ENCODE measurements around the gene UBE3B. TPM values are rescaled to one million over a fixed set of nuclear protein-coding genes. Genes with fewer than 3 reads are reported as not detected.

UBE3B gene
- total RNA-seq, 5 donors from 2014 or later (not counting 1 experiment from before 2014, with no cell fraction given): 34.4 to 49.9 (median 43.5) TPM

GRCh38 chr12:109561711-109562030 lies 84.2 kb downstream of the UBE3B start:
- Mint-ChIP-seq H3K27me3 (no peaks in the 10 kb centered on the region), H3K4me1 (no peaks in the 10 kb centered on the region), H3K9me3 (peaks cover 0 to 5% (median 0%) of the 10 kb centered on the region in 3 donors), H3K4me3 (no peak overlapping the region), H3K27ac (no peak overlapping the region), H3K36me3 (peaks cover 27% of the 10 kb centered on the region)
- DNase-seq (no peak), ATAC-seq (replicated peaks in 1 of 4) (no peak)
- CTCF ChIA-PET: no interaction called here
- Histone ChIP-seq H3K4me1 (ENCODE audit: control insufficient read depth in 1 of 2, extremely low read depth in 1 of 2, insufficient read depth in 2 of 2, low read length in 2 of 2) (no peaks in the 10 kb centered on the region), H3K4me3 (ENCODE audit: control insufficient read depth in 1 of 2, extremely low read depth in 1 of 2, low read length in 1 of 2) (no peak overlapping the region), H3K27ac (ENCODE audit: low read length) (no peak overlapping the region), H3K9me3 (no peaks in the 10 kb centered on the region), H3K27me3 (replicated peaks in 1 of 2; ENCODE audit: control insufficient read depth in 2 of 2, extremely low read depth in 1 of 2, insufficient read depth in 2 of 2, low read length in 1 of 2) (no peaks in the 10 kb centered on the region), H3K36me3 (ENCODE audit: control insufficient read depth in 2 of 2, extremely low read depth in 1 of 2, insufficient read depth in 1 of 2, low read length in 1 of 2) (peaks cover 0 to 9% of the 10 kb centered on the region in 2 donors)
- POLR2A ChIA-PET: no interaction called here
- WGBS (ENCODE audit: insufficient coverage): 100% methylated on average over 10 of the region's 10 CpGs

- H3K4me3 ChIP-seq (ENCODE audit: control insufficient read depth in 1 of 2, extremely low read depth in 1 of 2, low read length in 1 of 2): no peak overlapping the region
- DNase-seq (no peak), ATAC-seq (replicated peaks in 1 of 4) (no peak)
- Mint-ChIP-seq H3K27me3 (no peaks in the 10 kb centered on the region), H3K9me3 (peaks cover 0 to 5% (median 0%) of the 10 kb centered on the region in 3 donors), H3K36me3 (peaks cover 31% of the 10 kb centered on the region), H3K4me3 (no peak overlapping the region), H3K4me1 (no peaks in the 10 kb centered on the region), H3K27ac (no peak overlapping the region)
- CTCF ChIA-PET: no interaction called here
- peaks cover 0 to 16% of the 10 kb centered on the region in 2 donors for H3K36me3 ChIP-seq (ENCODE audit: control insufficient read depth in 2 of 2, extremely low read depth in 1 of 2, insufficient read depth in 1 of 2, low read length in 1 of 2)
- WGBS (ENCODE audit: insufficient coverage): 100% methylated on average over 4 of the region's 4 CpGs
- H3K27ac ChIP-seq (ENCODE audit: low read length): no peak overlapping the region
- no peaks in the 10 kb centered on the region for H3K27me3 ChIP-seq (replicated peaks in 1 of 2; ENCODE audit: control insufficient read depth in 2 of 2, extremely low read depth in 1 of 2, insufficient read depth in 2 of 2, low read length in 1 of 2)
- POLR2A ChIA-PET: no interaction called here
- no peaks in the 10 kb centered on the region for H3K9me3 ChIP-seq
- H3K4me1 ChIP-seq (ENCODE audit: control insufficient read depth in 1 of 2, extremely low read depth in 1 of 2, insufficient read depth in 2 of 2, low read length in 2 of 2): no peaks in the 10 kb centered on the region
Observed at GRCh38 chr12:109562871-109563270, 85.4 kb downstream of the UBE3B start.

GRCh38 chr12:109563291-109564284 lies 86.2 kb downstream of the UBE3B start:
- H3K9me3 Mint-ChIP-seq: peaks cover 0 to 5% (median 0%) of the 10 kb centered on the region in 3 donors
- H3K27ac ChIP-seq (ENCODE audit: low read length): no peak overlapping the region
- no peaks in the 10 kb centered on the region for H3K27me3 Mint-ChIP-seq
- H3K9me3 ChIP-seq: no peaks in the 10 kb centered on the region
- H3K27ac Mint-ChIP-seq: no peak overlapping the region
- H3K4me3 ChIP-seq (ENCODE audit: control insufficient read depth in 1 of 2, extremely low read depth in 1 of 2, low read length in 1 of 2): no peak overlapping the region
- DNase-seq (no peak), ATAC-seq (replicated peaks in 1 of 4) (no peak)
- H3K27me3 ChIP-seq (replicated peaks in 1 of 2; ENCODE audit: control insufficient read depth in 2 of 2, extremely low read depth in 1 of 2, insufficient read depth in 2 of 2, low read length in 1 of 2): no peaks in the 10 kb centered on the region
- no peak overlapping the region for H3K4me3 Mint-ChIP-seq
- H3K4me1 ChIP-seq (ENCODE audit: control insufficient read depth in 1 of 2, extremely low read depth in 1 of 2, insufficient read depth in 2 of 2, low read length in 2 of 2): no peaks in the 10 kb centered on the region
- 96% methylated on average over 17 of the region's 30 CpGs for WGBS (ENCODE audit: insufficient coverage)
- H3K36me3 ChIP-seq (ENCODE audit: control insufficient read depth in 2 of 2, extremely low read depth in 1 of 2, insufficient read depth in 1 of 2, low read length in 1 of 2): peaks cover 0 to 20% of the 10 kb centered on the region in 2 donors
- H3K36me3 Mint-ChIP-seq: peaks cover 36% of the 10 kb centered on the region
- ChIA-PET POLR2A (no interaction called here), CTCF (no interaction called here)
- H3K4me1 Mint-ChIP-seq: no peaks in the 10 kb centered on the region

- H3K4me3 ChIP-seq (ENCODE audit: control insufficient read depth in 1 of 2, extremely low read depth in 1 of 2, low read length in 1 of 2): no peak overlapping the region
- DNase-seq: no peak
- peaks cover 0 to 22% of the 10 kb centered on the region in 2 donors for H3K36me3 ChIP-seq (ENCODE audit: control insufficient read depth in 2 of 2, extremely low read depth in 1 of 2, insufficient read depth in 1 of 2, low read length in 1 of 2)
- POLR2A ChIA-PET: no interaction called here
- H3K4me1 Mint-ChIP-seq: peaks cover 0 to 2% (median 0%) of the 10 kb centered on the region in 3 donors
- no peak overlapping the region for H3K27ac ChIP-seq (ENCODE audit: low read length)
- no peak overlapping the region for H3K27ac Mint-ChIP-seq
- H3K36me3 Mint-ChIP-seq: peaks cover 36% of the 10 kb centered on the region
- 92% methylated on average over 8 of the region's 8 CpGs for WGBS (ENCODE audit: insufficient coverage)
- H3K9me3 Mint-ChIP-seq: peaks cover 0 to 5% (median 0%) of the 10 kb centered on the region in 3 donors
- CTCF ChIA-PET: no interaction called here
- H3K27me3 Mint-ChIP-seq: no peaks in the 10 kb centered on the region
- H3K9me3 ChIP-seq: no peaks in the 10 kb centered on the region
- H3K4me3 Mint-ChIP-seq: no peak overlapping the region
- no peaks in the 10 kb centered on the region for H3K27me3 ChIP-seq (replicated peaks in 1 of 2; ENCODE audit: control insufficient read depth in 2 of 2, extremely low read depth in 1 of 2, insufficient read depth in 2 of 2, low read length in 1 of 2)
- H3K4me1 ChIP-seq (ENCODE audit: control insufficient read depth in 1 of 2, extremely low read depth in 1 of 2, insufficient read depth in 2 of 2, low read length in 2 of 2): no peaks in the 10 kb centered on the region
- no peak for ATAC-seq (replicated peaks in 1 of 4)
Observed at GRCh38 chr12:109566424-109566823, 89.0 kb downstream of the UBE3B start.

- peaks cover 0 to 25% of the 10 kb centered on the region in 2 donors for H3K36me3 ChIP-seq (ENCODE audit: control insufficient read depth in 2 of 2, extremely low read depth in 1 of 2, insufficient read depth in 1 of 2, low read length in 1 of 2)
- peaks cover 27% of the 10 kb centered on the region for H3K36me3 Mint-ChIP-seq
Observed at GRCh38 chr12:109567296-109567695, 89.9 kb downstream of the UBE3B start.

GRCh38 chr12:109567967-109568366 lies 90.5 kb downstream of the UBE3B start:
- no peak overlapping the region for H3K27ac Mint-ChIP-seq
- ATAC-seq (replicated peaks in 1 of 4) (no peak), DNase-seq (no peak)
- CTCF ChIA-PET: no interaction called here
- peaks cover 7 to 13% (median 11%) of the 10 kb centered on the region in 3 donors for H3K4me1 Mint-ChIP-seq
- Histone ChIP-seq H3K36me3 (ENCODE audit: control insufficient read depth in 2 of 2, extremely low read depth in 1 of 2, insufficient read depth in 1 of 2, low read length in 1 of 2) (peaks cover 0 to 25% of the 10 kb centered on the region in 2 donors), H3K9me3 (no peaks in the 10 kb centered on the region), H3K27me3 (replicated peaks in 1 of 2; ENCODE audit: control insufficient read depth in 2 of 2, extremely low read depth in 1 of 2, insufficient read depth in 2 of 2, low read length in 1 of 2) (no peaks in the 10 kb centered on the region), H3K27ac (ENCODE audit: low read length) (no peak overlapping the region), H3K4me1 (ENCODE audit: control insufficient read depth in 1 of 2, extremely low read depth in 1 of 2, insufficient read depth in 2 of 2, low read length in 2 of 2) (peaks cover 2 to 7% of the 10 kb centered on the region in 2 experiments), H3K4me3 (ENCODE audit: control insufficient read depth in 1 of 2, extremely low read depth in 1 of 2, low read length in 1 of 2) (no peak overlapping the region)
- WGBS (ENCODE audit: insufficient coverage): no CpG with 5 or more reads among the region's 3 CpGs
- H3K9me3 Mint-ChIP-seq: no peaks in the 10 kb centered on the region
- no peak overlapping the region for H3K4me3 Mint-ChIP-seq
- H3K27me3 Mint-ChIP-seq: no peaks in the 10 kb centered on the region
- POLR2A ChIA-PET: interaction anchor here in 1 of 2 donors (0.7 kb wide), 1 partner anchor 628 kb away, joined by 5 read pairs; no protein-coding TSS in a partner anchor
- H3K36me3 Mint-ChIP-seq: peaks cover 24% of the 10 kb centered on the region

More at GRCh38 chr12:109567296-109567695, 89.9 kb downstream of the UBE3B start:
- no peak for DNase-seq
- Mint-ChIP-seq H3K4me1 (peaks cover 0 to 7% (median 4%) of the 10 kb centered on the region in 3 donors), H3K9me3 (peaks cover 0 to under 1% (median 0%) of the 10 kb centered on the region in 3 donors), H3K27me3 (no peaks in the 10 kb centered on the region), H3K4me3 (no peak overlapping the region), H3K27ac (no peak overlapping the region)
- Histone ChIP-seq H3K4me1 (ENCODE audit: control insufficient read depth in 1 of 2, extremely low read depth in 1 of 2, insufficient read depth in 2 of 2, low read length in 2 of 2) (peaks cover 0 to 1% of the 10 kb centered on the region in 2 experiments), H3K27me3 (replicated peaks in 1 of 2; ENCODE audit: control insufficient read depth in 2 of 2, extremely low read depth in 1 of 2, insufficient read depth in 2 of 2, low read length in 1 of 2) (no peaks in the 10 kb centered on the region), H3K27ac (ENCODE audit: low read length) (no peak overlapping the region), H3K4me3 (ENCODE audit: control insufficient read depth in 1 of 2, extremely low read depth in 1 of 2, low read length in 1 of 2) (no peak overlapping the region), H3K9me3 (no peaks in the 10 kb centered on the region)
- ChIA-PET CTCF (no interaction called here), POLR2A (no interaction called here)
- WGBS (ENCODE audit: insufficient coverage): 97% methylated on average over 10 of the region's 10 CpGs
- no peak for ATAC-seq (replicated peaks in 1 of 4)
